H9 (cell line): Measurements from ENCODE around the gene PRKCA. TPM values are rescaled to one million over a fixed set of nuclear protein-coding genes. Genes with fewer than 3 reads are reported as not detected.
A peak's percentile ranks its signal among the peaks of the same experiment; 100 is the strongest.

Experiments used
- DNase-seq: peaks from one replicate; pipeline ENCODE4 v3.0.0-alpha.2; 2017
- H2AFZ ChIP-seq: one replicate; pipeline ENCODE4 v1.6.1; 2013; ENCODE audit warnings: mild to moderate bottlenecking, low read length, control low read depth, moderate library complexity
- H2AK5ac ChIP-seq: 2 replicates; pipeline ENCODE4 v1.6.1; 2013; ENCODE audit warnings: low read length, control low read depth, mixed read lengths; ENCODE audit not compliant: insufficient read length
- H2BK120ac ChIP-seq: one replicate; pipeline ENCODE4 v1.6.1; 2013; ENCODE audit warnings: low read depth, mild to moderate bottlenecking, low read length, control low read depth, inconsistent platforms; ENCODE audit not compliant: poor library complexity, severe bottlenecking
- H2BK12ac ChIP-seq: 2 replicates; pipeline ENCODE4 v1.6.1; 2013; ENCODE audit warnings: low read length, control low read depth, mixed read lengths, low read depth; ENCODE audit not compliant: insufficient read length
- H2BK15ac ChIP-seq: 2 replicates; pipeline ENCODE4 v1.6.1; 2013; ENCODE audit warnings: low read depth, low read length, control low read depth
- H2BK20ac ChIP-seq: one replicate; pipeline ENCODE4 v1.6.1; 2013; ENCODE audit warnings: low read depth, mild to moderate bottlenecking, low read length, control low read depth, inconsistent platforms; ENCODE audit not compliant: poor library complexity, severe bottlenecking
- H2BK5ac ChIP-seq: 2 replicates; pipeline ENCODE4 v1.6.1; 2013; ENCODE audit warnings: low read length, control low read depth, mixed read lengths; ENCODE audit not compliant: insufficient read length
- H3K14ac ChIP-seq: 2 replicates; pipeline ENCODE4 v1.6.1; 2013; ENCODE audit warnings: low read length, control low read depth; ENCODE audit not compliant: insufficient read depth
- H3K18ac ChIP-seq: 2 replicates; pipeline ENCODE4 v1.6.1; 2013; ENCODE audit warnings: low read depth, mild to moderate bottlenecking, mixed read lengths, low read length, control low read depth; ENCODE audit not compliant: insufficient read length
- H3K23ac ChIP-seq: 2 replicates; pipeline ENCODE4 v1.6.1; 2013; ENCODE audit warnings: low read length, control low read depth, mixed read lengths, low read depth; ENCODE audit not compliant: insufficient read length
- H3K23me2 ChIP-seq: 2 replicates; pipeline ENCODE4 v1.6.1; 2013; ENCODE audit warnings: low read depth, mild to moderate bottlenecking, mixed read lengths, low read length, control low read depth; ENCODE audit not compliant: insufficient read length, poor library complexity, severe bottlenecking
- H3K27ac ChIP-seq: 2 replicates; pipeline ENCODE4 v1.5.1; 2013; ENCODE audit warnings: low read length, control low read depth, mixed read lengths, low read depth; ENCODE audit not compliant: insufficient read length
- H3K27me3 ChIP-seq: 2 replicates; pipeline ENCODE4 v1.6.1; 2013; ENCODE audit warnings: low read length, control low read depth, inconsistent platforms; ENCODE audit not compliant: insufficient read depth
- H3K4ac ChIP-seq: 2 replicates; pipeline ENCODE4 v1.6.1; 2013; ENCODE audit warnings: low read depth, mild to moderate bottlenecking, control low read depth, inconsistent platforms, low read length, moderate library complexity
- H3K4me1 ChIP-seq: 2 replicates; pipeline ENCODE4 v1.6.1; 2013; ENCODE audit warnings: low read length, control low read depth, inconsistent platforms; ENCODE audit not compliant: insufficient read depth
- H3K4me2 ChIP-seq: 2 replicates; pipeline ENCODE4 v1.6.1; 2013; ENCODE audit warnings: low read length, control low read depth, mixed read lengths; ENCODE audit not compliant: insufficient read length, insufficient read depth
- H3K56ac ChIP-seq: 2 replicates; pipeline ENCODE4 v1.6.1; 2013; ENCODE audit warnings: low read depth, mild to moderate bottlenecking, mixed read lengths, low read length, control low read depth; ENCODE audit not compliant: insufficient read length
- H3K79me1 ChIP-seq: 2 replicates; pipeline ENCODE4 v1.6.1; 2013; ENCODE audit warnings: low read depth, mild to moderate bottlenecking, moderate library complexity, low read length, control low read depth, inconsistent platforms; ENCODE audit not compliant: insufficient read depth, poor library complexity, severe bottlenecking
- H3K79me2 ChIP-seq: 2 replicates; pipeline ENCODE4 v1.6.1; 2013; ENCODE audit warnings: low read length, control low read depth, inconsistent platforms; ENCODE audit not compliant: insufficient read depth
- H3K9ac ChIP-seq: 2 replicates; pipeline ENCODE4 v1.6.1; 2013; ENCODE audit warnings: low read length, control low read depth, mixed read lengths; ENCODE audit not compliant: insufficient read length; ENCODE audit errors: extremely low read depth
- H3K9me3 ChIP-seq: one replicate; pipeline ENCODE4 v1.6.1; 2013; ENCODE audit warnings: low read depth, low read length, inconsistent platforms; ENCODE audit not compliant: control insufficient read depth
- H3T11ph ChIP-seq: one replicate; pipeline ENCODE4 v1.6.1; 2013; ENCODE audit warnings: mild to moderate bottlenecking, low read length, control low read depth, inconsistent platforms
- H4K20me1 ChIP-seq: one replicate; pipeline ENCODE4 v1.6.1; 2013; ENCODE audit not compliant: control insufficient read depth, insufficient read length, insufficient read depth
- H4K5ac ChIP-seq: 2 replicates; pipeline ENCODE4 v1.6.1; 2013; ENCODE audit warnings: low read depth, mild to moderate bottlenecking, mixed read lengths, low read length, control low read depth; ENCODE audit not compliant: insufficient read length
- H4K8ac ChIP-seq: replicated peaks from 2 replicates; pipeline ENCODE4 v1.6.1; 2013; ENCODE audit warnings: low read length, control low read depth, mixed read lengths, low read depth; ENCODE audit not compliant: insufficient read length
- H4K91ac ChIP-seq: 2 replicates; pipeline ENCODE4 v1.6.1; 2013; ENCODE audit warnings: low read depth, mild to moderate bottlenecking, moderate library complexity, mixed read lengths, low read length, control low read depth; ENCODE audit not compliant: insufficient read length
- H3K27ac Mint-ChIP-seq, 3 experiments: 2 replicates in 2 of 3; 3 replicates in 1 of 3; pipeline ENCODE4 v1.8.0; 2020 to 2021; ENCODE audit warnings: mixed read lengths in 3 of 3, mild to moderate bottlenecking in 1 of 3, moderate library complexity in 1 of 3
- H3K27me3 Mint-ChIP-seq: 2 replicates; pipeline ENCODE4 v1.8.0; 2021; ENCODE audit warnings: low read depth, mild to moderate bottlenecking, moderate library complexity, mixed read lengths
- H3K36me3 Mint-ChIP-seq, 3 experiments: 2 replicates in 2 of 3; 3 replicates in 1 of 3; pipeline ENCODE4 v1.8.0; 2020 to 2021; ENCODE audit warnings: low read depth in 3 of 3, mixed read lengths in 3 of 3; ENCODE audit not compliant: insufficient read depth in 1 of 3
- H3K4me1 Mint-ChIP-seq, 2 experiments: 2 replicates each; pipeline ENCODE4 v1.8.0; 2020; ENCODE audit warnings: mixed read lengths in 2 of 2
- H3K4me3 Mint-ChIP-seq, 2 experiments: 2 replicates in 1 of 2; 3 replicates in 1 of 2; pipeline ENCODE4 v1.8.0; 2020 to 2021; ENCODE audit warnings: mild to moderate bottlenecking in 2 of 2, mixed read lengths in 2 of 2, moderate library complexity in 1 of 2
- H3K9me3 Mint-ChIP-seq, 2 experiments: 2 replicates in 1 of 2; 3 replicates in 1 of 2; pipeline ENCODE4 v1.8.0; 2020; ENCODE audit warnings: mild to moderate bottlenecking in 2 of 2, mixed read lengths in 2 of 2, moderate library complexity in 1 of 2
- CTCF ChIP-seq: fragments of 200-600 bp; sonication (generic); conservative IDR thresholded peaks from 3 replicates; pipeline ENCODE4 v1.8.0; 2021; ENCODE audit warnings: antibody characterized with exemption, mild to moderate bottlenecking
- WGBS: extraction: QIAGEN DNeasy Blood & Tissue Kit; methylation state at CpG from one replicate; pipeline ENCODE4 v1.1.7; 2013; ENCODE audit warnings: missing lambda C conversion rate, low lambda C conversion rate, mixed read lengths; ENCODE audit not compliant: insufficient read length; ENCODE audit errors: extremely low coverage; 5-methylcytosine and 5-hydroxymethylcytosine counted together
- total RNA-seq: library from RNA; stranded (reverse); gene quantifications from 2 replicates; pipeline ENCODE4 v1.2.1, GENCODE V29; 2021

The PRKCA gene
- total RNA-seq, 1 experiment from 2014 or later: 10.5 TPM

DNA sequence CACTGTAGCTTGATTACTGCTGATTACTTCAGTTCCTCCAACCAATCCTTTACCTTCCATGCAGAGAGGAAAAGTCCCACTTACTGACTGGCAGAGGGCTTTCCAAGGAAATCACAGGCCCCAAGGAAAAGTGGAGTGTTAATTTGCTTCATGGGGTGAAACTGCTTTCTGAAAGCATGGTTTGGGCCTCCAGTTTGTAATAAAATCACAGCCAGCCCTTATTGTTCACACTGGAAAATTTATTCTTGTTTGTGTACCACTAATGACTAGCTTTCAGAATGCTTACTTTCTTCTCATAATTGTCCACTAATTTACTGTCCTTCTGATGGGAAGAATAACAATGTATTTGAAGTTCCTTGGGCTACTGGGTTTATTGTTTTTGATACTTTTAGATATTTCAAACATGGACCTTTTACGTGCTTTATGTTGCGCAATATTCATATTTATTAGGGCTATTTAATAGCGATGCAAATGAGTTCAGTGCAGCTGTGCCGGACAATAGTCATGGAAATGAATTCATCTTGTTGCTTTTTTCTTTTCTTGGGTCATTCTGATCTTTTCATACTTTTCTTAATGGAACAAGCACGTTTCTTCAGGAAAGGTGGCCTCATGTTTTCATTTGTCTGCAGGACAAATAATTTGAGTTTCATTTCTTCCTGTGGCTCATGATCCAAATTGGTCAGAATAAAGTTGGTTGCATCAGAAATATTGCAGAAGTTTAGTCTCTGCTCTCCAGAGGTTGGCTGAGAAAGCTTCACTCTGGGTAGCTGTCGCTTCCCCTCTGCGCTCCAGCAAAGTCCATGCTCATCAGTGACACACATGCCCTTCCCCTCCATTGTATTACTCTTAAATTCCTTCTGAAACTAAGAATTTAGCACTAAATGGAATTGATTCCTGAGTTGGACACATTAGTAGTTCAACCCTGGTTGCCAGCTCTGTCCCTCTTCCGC, 128.7 kb downstream of the PRKCA start:
- H3K4me2 ChIP-seq: no peak overlapping the region
- H4K20me1 ChIP-seq: no peaks in the 10 kb centered on the region
- H3K9ac ChIP-seq: no peak overlapping the region

More for the DNA sequence above, 128.7 kb downstream of the PRKCA start:
- Histone ChIP-seq H2BK20ac (no peak overlapping the region), H4K5ac (no peak overlapping the region), H2AFZ (no peak overlapping the region), H3K9me3 (no peaks in the 10 kb centered on the region), H3K23me2 (no peaks in the 10 kb centered on the region), H3T11ph (no peak overlapping the region), H2AK5ac (no peak overlapping the region), H3K27ac (no peak overlapping the region), H3K79me2 (no peaks in the 10 kb centered on the region), H2BK15ac (no peak overlapping the region), H4K8ac (no peak overlapping the region), H2BK5ac (no peak overlapping the region), H3K56ac (no peak overlapping the region), H3K79me1 (no peaks in the 10 kb centered on the region), H2BK120ac (no peak overlapping the region), H3K23ac (no peak overlapping the region), H3K27me3 (no peaks in the 10 kb centered on the region), H4K91ac (no peak overlapping the region), H3K14ac (no peak overlapping the region), H2BK12ac (no peak overlapping the region), H3K18ac (no peak overlapping the region), H3K4ac (no peak overlapping the region), H3K4me1 (no peaks in the 10 kb centered on the region; the same call in 1 of the 2 replicates)
- DNase-seq: no peak
- no peaks in the 10 kb centered on the region for H3K36me3 Mint-ChIP-seq
- no peaks in the 10 kb centered on the region; the same call in 1 of the 2 replicates for H3K27me3 Mint-ChIP-seq
- peak overlapping the region in 1 of 3 experiments; percentile 66; a peak in 2 of 7 replicates for H3K27ac Mint-ChIP-seq
- H3K4me3 Mint-ChIP-seq: no peak overlapping the region
- no peak for TF ChIP-seq CTCF
- peaks cover 11 to 13% of the 10 kb centered on the region in 2 experiments for H3K4me1 Mint-ChIP-seq
- H3K9me3 Mint-ChIP-seq: no peaks in the 10 kb centered on the region; a peak in 1 of 5 replicates
- no CpG with 5 or more reads among the region's 8 CpGs for WGBS
